HepG2 (cell line): ENCODE data around the gene SH2D5. TPM values are rescaled to one million over a fixed set of nuclear protein-coding genes. Genes with fewer than 3 reads are reported as not detected.

Experiments used
- CENPBD1 ChIP-seq: sonication (generic); formaldehyde crosslinking; IDR thresholded peaks from 2 replicates; pipeline ENCODE4 v1.8.0; 2022; ENCODE audit warnings: missing genetic modification reagents, low read depth, mild to moderate bottlenecking, borderline replicate concordance
- KDM1A ChIP-seq: IDR thresholded peaks from 2 replicates; pipeline ENCODE4 v1.6.1; 2016; ENCODE audit warnings: missing compliant biosample characterization
- PAXIP1 ChIP-seq: sonication (generic); formaldehyde crosslinking; conservative IDR thresholded peaks from 2 replicates; pipeline ENCODE4 v1.4.0; 2020; ENCODE audit warnings: mild to moderate bottlenecking, missing genetic modification reagents, moderate library complexity
- RFX5 ChIP-seq: IDR thresholded peaks from 2 replicates; pipeline ENCODE4 v1.6.1; 2011; ENCODE audit warnings: low read depth, low read length, improper control_type of control experiment
- SP5 ChIP-seq: IDR thresholded peaks from 2 replicates; pipeline ENCODE4 v1.6.1; 2016; ENCODE audit warnings: low read depth, borderline replicate concordance
- ZMAT5 ChIP-seq: sonication (generic); formaldehyde crosslinking; IDR thresholded peaks from 2 replicates; pipeline ENCODE4 v1.5.0; 2020; ENCODE audit warnings: mild to moderate bottlenecking, low read depth, missing genetic modification reagents, borderline replicate concordance
- ZNF354B ChIP-seq: sonication (generic); formaldehyde crosslinking; IDR thresholded peaks from 2 replicates; pipeline ENCODE4 v1.8.0; 2022; ENCODE audit warnings: mild to moderate bottlenecking, missing genetic modification reagents
- ZNF605 ChIP-seq: sonication (generic); formaldehyde crosslinking; IDR thresholded peaks from 2 replicates; pipeline ENCODE4 v1.8.0; 2022; ENCODE audit warnings: mild to moderate bottlenecking, missing genetic modification reagents
- ZNF768 ChIP-seq: sonication (generic); formaldehyde crosslinking; IDR thresholded peaks from 2 replicates; pipeline ENCODE4 v1.4.0; 2020; ENCODE audit warnings: missing genetic modification reagents
- ZNF878 ChIP-seq: sonication (generic); formaldehyde crosslinking; IDR thresholded peaks from 2 replicates; pipeline ENCODE4 v1.8.1; 2023; ENCODE audit warnings: mild to moderate bottlenecking, missing genetic modification reagents, moderate library complexity
- polyA plus RNA-seq, 8 experiments: library from polyadenylated mRNA; depleted of rRNA in 3 of 8; stranded (reverse) in 7 of 8; unstranded in 1 of 8; fragments of >200 nt; fragmentation: Illumina TruSeq in 4 of 8; extraction: Trizol in 4 of 8; gene quantifications; 2 replicates each; pipeline versions ENCODE4 v1.2.1 to v1.2.3, GENCODE V29; 2011 to 2016; ENCODE audit warnings: low read depth in 4 of 8, missing spikeins in 1 of 8, mixed read lengths in 1 of 8; ENCODE audit not compliant: insufficient read depth in 1 of 8
- total RNA-seq, 5 experiments: library from RNA; depleted of rRNA; stranded (reverse); fragments of >200 nt; fragmentation: Illumina TruSeq; extraction: Trizol; gene quantifications; 2 replicates each; pipeline ENCODE4 v1.2.3, GENCODE V29; 2016; ENCODE audit warnings: low read depth in 1 of 5
- TF ChIP-seq, protein P1 (sequence below): sonication (generic); formaldehyde crosslinking; IDR thresholded peaks from 2 replicates; pipeline ENCODE4 v1.5.0; 2020; ENCODE audit warnings: mild to moderate bottlenecking, missing genetic modification reagents, borderline replicate concordance
- TF ChIP-seq, protein P2 (sequence below): sonication (generic); formaldehyde crosslinking; IDR thresholded peaks from 2 replicates; pipeline ENCODE4 v1.5.0; 2020; ENCODE audit warnings: missing genetic modification reagents
- TF ChIP-seq, protein P3 (sequence below), 2 experiments: sonication (generic) in 1 of 2; formaldehyde crosslinking in 1 of 2; IDR thresholded peaks; 2 replicates each; pipeline versions ENCODE4 v1.4.0 to v1.6.1; 2018 to 2020; ENCODE audit warnings: missing genetic modification reagents in 2 of 2, borderline replicate concordance in 1 of 2, low read depth in 1 of 2, mild to moderate bottlenecking in 1 of 2, missing biosample characterization in 1 of 2

SH2D5 gene
- total and polyA plus RNA-seq, 2 of the 13 experiments (the other 11 are each of a cell fraction or from before 2014, with no cell fraction given) = 1.2 to 3.4 TPM

GRCh38 chr1:20689645-20690056, 42.9 kb downstream of the SH2D5 start (continued):
- TF ChIP-seq CENPBD1 (CRISPR knock-in tag) (no peak), ZNF605 (CRISPR knock-in tag) (no peak), SP5 (CRISPR knock-in tag) (0 out of 2 replicates have a peak, but pooled peaks have one; percentile 11), RFX5 (no peak), KDM1A (CRISPR knock-in tag) (peak; percentile 67; the same call in 1 of the 2 replicates), ZNF354B (CRISPR knock-in tag) (no peak), ZMAT5 (CRISPR knock-in tag) (no peak), PAXIP1 (CRISPR knock-in tag) (0 out of 2 replicates have a peak, but pooled peaks have one; percentile 30), ZNF878 (CRISPR knock-in tag) (no peak), ZNF768 (CRISPR knock-in tag) (peak; percentile 98)
- TF ChIP-seq, protein P1, sequence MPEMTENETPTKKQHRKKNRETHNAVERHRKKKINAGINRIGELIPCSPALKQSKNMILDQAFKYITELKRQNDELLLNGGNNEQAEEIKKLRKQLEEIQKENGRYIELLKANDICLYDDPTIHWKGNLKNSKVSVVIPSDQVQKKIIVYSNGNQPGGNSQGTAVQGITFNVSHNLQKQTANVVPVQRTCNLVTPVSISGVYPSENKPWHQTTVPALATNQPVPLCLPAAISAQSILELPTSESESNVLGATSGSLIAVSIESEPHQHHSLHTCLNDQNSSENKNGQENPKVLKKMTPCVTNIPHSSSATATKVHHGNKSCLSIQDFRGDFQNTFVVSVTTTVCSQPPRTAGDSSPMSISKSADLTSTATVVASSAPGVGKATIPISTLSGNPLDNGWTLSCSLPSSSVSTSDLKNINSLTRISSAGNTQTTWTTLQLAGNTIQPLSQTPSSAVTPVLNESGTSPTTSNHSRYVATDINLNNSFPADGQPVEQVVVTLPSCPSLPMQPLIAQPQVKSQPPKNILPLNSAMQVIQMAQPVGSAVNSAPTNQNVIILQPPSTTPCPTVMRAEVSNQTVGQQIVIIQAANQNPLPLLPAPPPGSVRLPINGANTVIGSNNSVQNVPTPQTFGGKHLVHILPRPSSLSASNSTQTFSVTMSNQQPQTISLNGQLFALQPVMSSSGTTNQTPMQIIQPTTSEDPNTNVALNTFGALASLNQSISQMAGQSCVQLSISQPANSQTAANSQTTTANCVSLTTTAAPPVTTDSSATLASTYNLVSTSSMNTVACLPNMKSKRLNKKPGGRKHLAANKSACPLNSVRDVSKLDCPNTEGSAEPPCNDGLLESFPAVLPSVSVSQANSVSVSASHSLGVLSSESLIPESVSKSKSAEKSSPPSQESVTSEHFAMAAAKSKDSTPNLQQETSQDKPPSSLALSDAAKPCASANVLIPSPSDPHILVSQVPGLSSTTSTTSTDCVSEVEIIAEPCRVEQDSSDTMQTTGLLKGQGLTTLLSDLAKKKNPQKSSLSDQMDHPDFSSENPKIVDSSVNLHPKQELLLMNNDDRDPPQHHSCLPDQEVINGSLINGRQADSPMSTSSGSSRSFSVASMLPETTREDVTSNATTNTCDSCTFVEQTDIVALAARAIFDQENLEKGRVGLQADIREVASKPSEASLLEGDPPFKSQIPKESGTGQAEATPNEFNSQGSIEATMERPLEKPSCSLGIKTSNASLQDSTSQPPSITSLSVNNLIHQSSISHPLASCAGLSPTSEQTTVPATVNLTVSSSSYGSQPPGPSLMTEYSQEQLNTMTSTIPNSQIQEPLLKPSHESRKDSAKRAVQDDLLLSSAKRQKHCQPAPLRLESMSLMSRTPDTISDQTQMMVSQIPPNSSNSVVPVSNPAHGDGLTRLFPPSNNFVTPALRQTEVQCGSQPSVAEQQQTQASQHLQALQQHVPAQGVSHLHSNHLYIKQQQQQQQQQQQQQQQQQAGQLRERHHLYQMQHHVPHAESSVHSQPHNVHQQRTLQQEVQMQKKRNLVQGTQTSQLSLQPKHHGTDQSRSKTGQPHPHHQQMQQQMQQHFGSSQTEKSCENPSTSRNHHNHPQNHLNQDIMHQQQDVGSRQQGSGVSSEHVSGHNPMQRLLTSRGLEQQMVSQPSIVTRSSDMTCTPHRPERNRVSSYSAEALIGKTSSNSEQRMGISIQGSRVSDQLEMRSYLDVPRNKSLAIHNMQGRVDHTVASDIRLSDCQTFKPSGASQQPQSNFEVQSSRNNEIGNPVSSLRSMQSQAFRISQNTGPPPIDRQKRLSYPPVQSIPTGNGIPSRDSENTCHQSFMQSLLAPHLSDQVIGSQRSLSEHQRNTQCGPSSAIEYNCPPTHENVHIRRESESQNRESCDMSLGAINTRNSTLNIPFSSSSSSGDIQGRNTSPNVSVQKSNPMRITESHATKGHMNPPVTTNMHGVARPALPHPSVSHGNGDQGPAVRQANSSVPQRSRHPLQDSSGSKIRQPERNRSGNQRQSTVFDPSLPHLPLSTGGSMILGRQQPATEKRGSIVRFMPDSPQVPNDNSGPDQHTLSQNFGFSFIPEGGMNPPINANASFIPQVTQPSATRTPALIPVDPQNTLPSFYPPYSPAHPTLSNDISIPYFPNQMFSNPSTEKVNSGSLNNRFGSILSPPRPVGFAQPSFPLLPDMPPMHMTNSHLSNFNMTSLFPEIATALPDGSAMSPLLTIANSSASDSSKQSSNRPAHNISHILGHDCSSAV = no peak
- TF ChIP-seq, protein P2, sequence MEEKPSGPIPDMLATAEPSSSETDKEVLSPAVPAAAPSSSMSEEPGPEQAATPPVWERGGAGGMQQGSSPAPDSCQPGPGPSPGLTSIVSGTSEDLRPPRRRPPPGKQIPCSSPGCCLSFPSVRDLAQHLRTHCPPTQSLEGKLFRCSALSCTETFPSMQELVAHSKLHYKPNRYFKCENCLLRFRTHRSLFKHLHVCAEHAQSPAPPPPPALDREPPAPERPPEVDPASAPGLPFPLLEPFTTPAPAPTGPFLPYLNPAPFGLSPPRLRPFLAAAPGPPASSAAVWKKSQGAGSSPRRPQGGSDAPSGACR (CRISPR knock-in tag) = no peak
- TF ChIP-seq, protein P3, sequence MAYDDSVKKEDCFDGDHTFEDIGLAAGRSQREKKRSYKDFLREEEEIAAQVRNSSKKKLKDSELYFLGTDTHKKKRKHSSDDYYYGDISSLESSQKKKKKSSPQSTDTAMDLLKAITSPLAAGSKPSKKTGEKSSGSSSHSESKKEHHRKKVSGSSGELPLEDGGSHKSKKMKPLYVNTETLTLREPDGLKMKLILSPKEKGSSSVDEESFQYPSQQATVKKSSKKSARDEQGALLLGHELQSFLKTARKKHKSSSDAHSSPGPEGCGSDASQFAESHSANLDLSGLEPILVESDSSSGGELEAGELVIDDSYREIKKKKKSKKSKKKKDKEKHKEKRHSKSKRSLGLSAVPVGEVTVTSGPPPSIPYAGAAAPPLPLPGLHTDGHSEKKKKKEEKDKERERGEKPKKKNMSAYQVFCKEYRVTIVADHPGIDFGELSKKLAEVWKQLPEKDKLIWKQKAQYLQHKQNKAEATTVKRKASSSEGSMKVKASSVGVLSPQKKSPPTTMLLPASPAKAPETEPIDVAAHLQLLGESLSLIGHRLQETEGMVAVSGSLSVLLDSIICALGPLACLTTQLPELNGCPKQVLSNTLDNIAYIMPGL (CRISPR knock-in tag; IDR thresholded peaks at IDR 0.05; ENCODE audit: borderline replicate concordance in 1 of 2, low read depth in 1 of 2) = no peak
